ENCODE results near the gene ATG14.
"Not testable (repeated sequence)": the region's sequence is repeated elsewhere in the genome, so short reads cannot be mapped to it uniquely, and the experiment has no call there.

Gene ATG14

DNA sequence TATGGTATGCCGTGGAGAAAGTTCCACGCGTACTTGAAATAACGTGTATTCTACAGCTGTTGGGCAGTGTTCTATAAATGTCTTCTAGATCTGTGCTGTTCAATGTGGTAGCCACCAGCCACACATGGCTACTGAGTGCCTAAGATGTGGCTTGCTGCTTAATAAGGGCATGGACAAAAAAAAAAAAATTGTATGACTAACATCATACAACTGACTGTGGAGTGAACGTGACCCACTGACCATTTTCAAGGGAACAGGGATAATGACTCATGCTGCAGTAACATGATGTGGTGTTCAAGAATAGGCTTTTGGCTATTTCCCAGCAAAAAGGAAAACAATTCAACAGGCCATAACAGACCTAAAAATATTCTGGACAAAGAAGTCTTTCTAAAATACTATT lies 13.0 kb downstream of the ATG14 start:
- no peak for DNase-seq
- Mint-ChIP-seq H3K9me3 (no peaks in the 10 kb centered on the region), H3K4me3 (no peak overlapping the region), H3K27ac (no peak overlapping the region), H3K27me3 (no peaks in the 10 kb centered on the region), H3K4me1 (ENCODE audit: low read depth in 2 of 2) (peaks cover 2 to 6% of the 10 kb centered on the region in 2 donors), H3K36me3 (ENCODE audit: insufficient read depth) (peaks cover 21% of the 10 kb centered on the region)
- no peak for ATAC-seq (replicated peaks)

DNA sequence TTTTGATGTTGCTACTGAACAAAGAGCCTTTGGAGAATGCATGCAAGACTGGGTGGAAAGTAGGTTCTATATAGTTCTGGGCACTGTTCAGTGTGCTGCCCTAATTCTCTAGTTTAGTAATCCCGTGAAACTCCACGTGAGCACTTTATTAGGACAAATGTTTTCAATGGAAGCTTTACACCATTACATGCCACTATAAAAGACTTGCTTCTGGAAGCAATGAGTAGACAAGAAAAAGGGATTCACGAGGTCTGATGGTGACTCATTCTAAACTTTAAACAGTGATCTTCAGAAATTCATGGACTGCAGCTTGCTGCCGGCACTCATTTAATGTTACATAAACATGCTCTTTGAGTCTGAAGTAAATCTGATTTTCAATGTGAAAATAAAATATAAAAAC lies 22.3 kb downstream of the ATG14 start:
- H3K27ac Mint-ChIP-seq = no peak overlapping the region
- DNase-seq = no peak
- no peak overlapping the region for H3K4me3 Mint-ChIP-seq
- no peaks in the 10 kb centered on the region for H3K27me3 Mint-ChIP-seq
- no peak for ATAC-seq (replicated peaks)
- no peaks in the 10 kb centered on the region for H3K9me3 Mint-ChIP-seq
- peaks cover 7 to 12% of the 10 kb centered on the region in 2 donors for H3K4me1 Mint-ChIP-seq (ENCODE audit: low read depth in 2 of 2)
- H3K36me3 Mint-ChIP-seq (ENCODE audit: insufficient read depth) = peaks cover 48% of the 10 kb centered on the region

DNA sequence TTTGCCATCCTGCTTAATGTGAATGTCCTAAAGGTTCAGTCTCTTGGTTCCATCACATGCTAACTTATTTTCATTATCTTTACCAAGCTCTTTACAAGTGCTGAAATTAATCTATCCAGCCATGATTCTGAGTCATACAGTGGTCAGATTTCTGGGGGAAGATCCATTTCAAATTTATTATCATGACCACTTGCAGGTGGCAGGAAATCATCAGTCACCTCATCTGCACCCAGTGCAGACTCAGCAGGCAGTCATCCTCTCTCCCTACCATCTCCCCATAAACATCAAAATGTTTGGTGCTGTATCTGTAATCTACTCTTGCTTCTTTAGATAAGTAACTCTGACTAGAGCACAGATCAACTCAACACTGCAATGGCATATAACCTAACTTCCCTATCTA lies 23.5 kb downstream of the ATG14 start:
- DNase-seq = no peak
- Mint-ChIP-seq H3K27me3 (no peaks in the 10 kb centered on the region), H3K4me1 (ENCODE audit: low read depth in 2 of 2) (peaks cover 7 to 12% of the 10 kb centered on the region in 2 donors), H3K36me3 (ENCODE audit: insufficient read depth) (peaks cover 49% of the 10 kb centered on the region), H3K4me3 (no peak overlapping the region), H3K9me3 (no peaks in the 10 kb centered on the region), H3K27ac (peak overlapping the region; percentile 9 to 55)
- no peak for ATAC-seq (replicated peaks)

DNA sequence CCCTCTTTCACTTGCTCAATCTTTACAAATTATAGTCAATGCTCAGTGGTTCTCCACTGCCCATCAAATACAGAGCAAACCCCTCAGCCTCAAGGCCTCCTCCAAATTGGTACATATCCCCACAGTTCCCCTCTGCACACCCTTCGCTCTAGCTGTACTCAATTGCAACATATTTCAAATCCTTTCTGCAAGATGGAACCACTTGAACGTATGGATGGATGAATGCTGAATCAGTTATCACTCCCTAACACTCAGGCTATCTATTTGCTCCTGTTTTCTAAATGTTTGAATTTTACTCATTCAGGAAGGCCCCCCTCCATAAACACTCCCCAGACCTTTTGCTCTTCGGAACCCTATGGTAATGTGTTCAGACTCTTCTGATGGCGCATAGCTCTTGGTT lies 24.5 kb downstream of the ATG14 start:
- Mint-ChIP-seq H3K4me1 (ENCODE audit: low read depth in 2 of 2) (peaks cover 7 to 12% of the 10 kb centered on the region in 2 donors), H3K36me3 (ENCODE audit: insufficient read depth) (peaks cover 43% of the 10 kb centered on the region), H3K4me3 (no peak overlapping the region), H3K27ac (peak overlapping the region in 1 of 2 donors; percentile 9), H3K9me3 (no peaks in the 10 kb centered on the region), H3K27me3 (no peaks in the 10 kb centered on the region)
- DNase-seq = no peak
- ATAC-seq (replicated peaks) = no peak

DNA sequence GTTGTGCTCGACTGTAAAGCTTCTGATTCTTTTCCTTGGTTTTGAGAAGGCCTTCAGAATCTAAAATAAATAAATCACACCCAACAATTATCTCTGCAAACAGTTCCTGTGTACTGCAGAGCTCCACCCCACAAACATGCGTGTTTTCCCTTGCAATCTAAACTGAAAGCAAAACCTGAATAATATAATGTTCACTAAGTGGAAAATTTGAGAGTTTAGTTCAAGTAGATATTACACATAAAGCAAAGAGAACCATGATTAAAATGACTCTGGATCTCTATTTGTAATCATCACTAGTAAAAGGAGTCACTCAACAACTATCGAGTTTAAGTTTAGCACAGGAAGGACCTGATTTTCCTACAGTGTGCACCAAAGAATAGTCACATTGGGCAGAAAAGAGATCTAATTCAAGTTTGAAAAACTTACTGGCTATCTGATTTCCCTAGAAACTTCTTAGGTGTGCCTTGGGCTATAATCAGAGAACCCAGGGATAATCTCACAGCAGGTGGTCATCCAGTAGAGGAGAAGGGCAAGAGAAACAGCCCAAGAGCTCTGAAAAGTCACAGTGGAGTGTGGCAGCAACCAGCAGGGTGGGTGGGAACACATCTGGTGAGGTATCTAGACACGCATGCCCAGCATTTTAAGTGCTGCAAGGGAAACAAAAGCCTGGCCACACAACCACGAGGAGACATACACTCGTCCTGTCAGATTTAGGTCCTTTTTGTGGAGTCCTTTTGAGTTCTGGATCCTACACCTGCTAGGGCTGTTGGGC lies 25.4 kb downstream of the ATG14 start:
- H3K36me3 Mint-ChIP-seq (ENCODE audit: insufficient read depth) = peaks cover 45% of the 10 kb centered on the region

DNA sequence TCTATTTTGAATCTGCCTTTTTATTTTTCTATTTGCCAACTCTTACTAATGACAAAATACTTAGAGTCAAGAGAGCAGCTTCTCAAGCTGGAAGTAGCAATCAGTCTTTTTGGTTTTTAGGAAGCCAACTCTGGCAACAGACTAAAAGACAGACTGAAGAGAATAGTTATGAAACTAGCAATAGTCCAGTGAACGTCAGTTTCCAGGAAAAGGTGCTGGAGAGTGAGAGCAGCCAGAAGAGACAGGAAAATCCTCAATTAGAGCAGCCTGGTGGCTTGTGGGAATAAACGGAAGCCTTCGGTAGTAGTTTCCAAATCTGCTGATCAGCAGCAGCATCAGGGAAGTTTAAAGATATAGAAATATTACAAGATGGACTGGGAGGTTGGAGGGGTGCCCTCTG lies 27.1 kb downstream of the ATG14 start:
- Mint-ChIP-seq H3K4me1 (ENCODE audit: low read depth in 2 of 2) (peaks cover 7 to 12% of the 10 kb centered on the region in 2 donors), H3K27ac (peak overlapping the region in 1 of 2 donors; percentile 66)

More for the DNA sequence above, 25.4 kb downstream of the ATG14 start:
- Mint-ChIP-seq H3K4me3 (peak overlapping the region; percentile 23 to 49), H3K9me3 (no peaks in the 10 kb centered on the region), H3K27me3 (no peaks in the 10 kb centered on the region), H3K27ac (peak overlapping the region; percentile 9 to 77), H3K4me1 (ENCODE audit: low read depth in 2 of 2) (peaks cover 7 to 12% of the 10 kb centered on the region in 2 donors)
- ATAC-seq (replicated peaks) (peak; percentile 69), DNase-seq (no peak)

DNA sequence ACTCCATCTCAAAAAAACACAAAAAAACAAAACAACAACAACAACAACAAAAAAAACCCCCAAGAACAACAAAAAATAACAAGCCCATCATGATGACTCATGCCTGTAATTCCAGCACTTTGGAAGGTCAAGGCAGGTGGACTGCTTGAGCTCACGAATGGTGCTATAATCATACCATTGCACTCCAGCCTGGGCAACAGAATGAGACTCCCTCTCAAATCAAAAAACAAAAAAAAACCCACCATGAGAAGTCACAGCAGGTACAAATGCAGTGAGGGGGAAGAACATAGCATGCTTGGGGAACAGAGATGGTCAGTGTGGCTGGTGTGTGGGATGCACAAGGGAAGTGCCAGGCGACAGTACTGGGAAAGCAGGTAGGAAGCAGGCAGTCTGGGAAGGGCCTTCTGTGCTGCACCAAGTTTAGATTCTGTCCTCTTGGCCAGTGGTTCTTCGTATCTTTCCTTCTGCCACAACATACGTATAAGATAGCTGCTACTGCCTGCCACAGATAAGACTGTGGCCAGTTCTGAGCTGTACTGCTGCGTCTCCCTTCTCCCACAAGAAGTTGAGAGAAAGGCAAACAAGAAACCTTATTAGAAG lies 28.0 kb downstream of the ATG14 start:
- Mint-ChIP-seq H3K4me1 (ENCODE audit: low read depth in 2 of 2) (peaks cover 7 to 12% of the 10 kb centered on the region in 2 donors), H3K4me3 (no peak overlapping the region), H3K27ac (no peak overlapping the region), H3K36me3 (ENCODE audit: insufficient read depth) (peaks cover 47% of the 10 kb centered on the region), H3K9me3 (no peaks in the 10 kb centered on the region), H3K27me3 (no peaks in the 10 kb centered on the region)
- ATAC-seq (replicated peaks) (no peak), DNase-seq (no peak)

More for the DNA sequence above, 27.1 kb downstream of the ATG14 start:
- Mint-ChIP-seq H3K4me3 (no peak overlapping the region), H3K9me3 (no peaks in the 10 kb centered on the region), H3K36me3 (ENCODE audit: insufficient read depth) (peaks cover 49% of the 10 kb centered on the region), H3K27me3 (no peaks in the 10 kb centered on the region)
- DNase-seq (no peak), ATAC-seq (replicated peaks) (no peak)

DNA sequence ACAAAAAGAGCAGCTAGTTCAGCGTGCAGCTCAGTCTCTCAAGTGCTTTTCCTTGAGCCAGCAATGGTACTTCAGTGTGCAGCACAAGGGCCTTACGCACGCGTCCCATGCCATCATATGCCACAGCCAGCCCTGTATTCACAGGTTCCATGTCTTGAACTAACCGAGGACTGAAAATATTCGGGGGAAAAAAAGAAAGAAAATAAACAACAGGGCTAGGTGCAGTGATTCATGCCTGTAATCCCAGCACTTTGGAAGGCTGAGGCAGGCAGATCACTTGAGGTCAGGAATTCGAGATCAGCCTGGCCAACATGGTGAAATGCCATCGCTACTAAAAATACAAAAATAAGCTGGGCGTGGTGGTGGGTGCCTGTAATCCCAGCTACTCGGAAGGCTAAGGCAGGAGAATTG lies 28.6 kb downstream of the ATG14 start:
- Mint-ChIP-seq H3K4me1 (ENCODE audit: low read depth in 2 of 2) (peaks cover 7 to 12% of the 10 kb centered on the region in 2 donors), H3K36me3 (ENCODE audit: insufficient read depth) (peaks cover 46% of the 10 kb centered on the region)
- ATAC-seq (replicated peaks); H3K27ac Mint-ChIP-seq; H3K27me3 Mint-ChIP-seq; H3K9me3 Mint-ChIP-seq; DNase-seq; H3K4me3 Mint-ChIP-seq: not testable (repeated sequence)

DNA sequence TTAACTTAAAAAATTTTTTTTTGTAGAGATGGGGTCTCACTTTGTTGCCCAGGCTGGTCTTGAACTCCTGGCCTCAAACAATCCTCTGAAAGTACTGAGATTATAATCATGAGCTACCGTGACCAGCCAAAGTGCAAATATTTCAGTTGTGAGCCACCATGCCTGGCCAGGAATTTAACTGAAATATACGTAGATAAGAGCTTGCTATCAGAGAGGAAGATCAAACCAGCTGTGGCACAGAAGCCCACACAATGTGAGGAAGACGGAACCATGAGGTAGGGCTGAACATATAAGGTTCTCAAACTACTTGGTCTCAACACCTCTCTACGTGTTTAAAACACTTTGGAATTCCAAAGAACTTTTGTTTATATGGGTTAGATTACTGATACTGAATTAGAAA lies 29.1 kb downstream of the ATG14 start:
- H3K27ac Mint-ChIP-seq = no peak overlapping the region
- H3K27me3 Mint-ChIP-seq = no peaks in the 10 kb centered on the region
- H3K36me3 Mint-ChIP-seq (ENCODE audit: insufficient read depth) = peaks cover 48% of the 10 kb centered on the region
- DNase-seq (no peak), ATAC-seq (replicated peaks) (no peak)
- no peaks in the 10 kb centered on the region for H3K9me3 Mint-ChIP-seq
- peaks cover 7 to 12% of the 10 kb centered on the region in 2 donors for H3K4me1 Mint-ChIP-seq (ENCODE audit: low read depth in 2 of 2)
- H3K4me3 Mint-ChIP-seq = no peak overlapping the region

DNA sequence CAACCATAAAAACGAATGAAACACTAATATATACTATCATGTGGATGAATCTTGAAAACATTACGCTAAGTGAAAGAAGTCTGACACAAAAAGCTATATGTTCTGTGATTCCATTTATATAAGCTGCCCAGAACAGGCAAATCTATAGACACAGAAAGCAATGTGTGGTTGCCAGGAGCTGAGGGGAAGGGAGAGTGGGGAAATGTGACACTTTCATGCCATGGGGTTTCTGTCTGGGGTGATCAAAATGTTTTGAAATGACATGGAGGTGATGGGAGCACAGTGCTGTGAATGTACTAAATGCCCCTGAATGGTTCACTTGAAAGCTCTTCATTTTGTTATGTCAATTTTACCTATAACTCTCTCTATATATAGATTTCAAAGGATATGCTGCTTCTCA lies 30.1 kb downstream of the ATG14 start:
- peaks cover 57% of the 10 kb centered on the region for H3K36me3 Mint-ChIP-seq (ENCODE audit: insufficient read depth)
- DNase-seq (no peak), ATAC-seq (replicated peaks) (no peak)
- peak overlapping the region in 1 of 2 donors; percentile 26 for H3K27ac Mint-ChIP-seq
- H3K4me3 Mint-ChIP-seq = no peak overlapping the region
- H3K27me3 Mint-ChIP-seq = no peaks in the 10 kb centered on the region
- H3K4me1 Mint-ChIP-seq (ENCODE audit: low read depth in 2 of 2) = peaks cover 8% of the 10 kb centered on the region in 2 donors
- H3K9me3 Mint-ChIP-seq = no peaks in the 10 kb centered on the region

DNA sequence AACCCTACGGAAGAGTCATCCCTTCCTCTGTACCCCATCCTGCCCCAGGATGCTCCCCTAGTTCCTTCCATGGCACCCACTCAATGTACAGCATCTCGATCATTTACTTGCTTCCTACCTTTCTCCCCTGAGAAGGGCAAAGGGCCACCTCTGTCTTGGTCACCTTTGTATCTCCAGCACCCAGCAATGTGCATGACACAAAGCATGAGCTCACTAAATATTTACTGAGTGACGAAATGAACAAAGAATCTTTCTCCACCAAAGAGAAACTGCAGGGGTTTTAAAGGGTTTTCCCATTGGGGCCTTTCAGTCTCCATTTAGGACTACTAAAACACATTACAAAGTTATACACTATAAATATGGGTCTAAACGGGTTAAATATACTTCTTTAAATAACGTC lies 30.6 kb downstream of the ATG14 start:
- no peaks in the 10 kb centered on the region for H3K27me3 Mint-ChIP-seq
- peak overlapping the region in 1 of 2 donors; percentile 41 for H3K27ac Mint-ChIP-seq
- DNase-seq (no peak), ATAC-seq (replicated peaks) (no peak)
- no peak overlapping the region for H3K4me3 Mint-ChIP-seq
- peaks cover 57% of the 10 kb centered on the region for H3K36me3 Mint-ChIP-seq (ENCODE audit: insufficient read depth)
- no peaks in the 10 kb centered on the region for H3K9me3 Mint-ChIP-seq
- H3K4me1 Mint-ChIP-seq (ENCODE audit: low read depth in 2 of 2) = peaks cover 6 to 7% of the 10 kb centered on the region in 2 donors

DNA sequence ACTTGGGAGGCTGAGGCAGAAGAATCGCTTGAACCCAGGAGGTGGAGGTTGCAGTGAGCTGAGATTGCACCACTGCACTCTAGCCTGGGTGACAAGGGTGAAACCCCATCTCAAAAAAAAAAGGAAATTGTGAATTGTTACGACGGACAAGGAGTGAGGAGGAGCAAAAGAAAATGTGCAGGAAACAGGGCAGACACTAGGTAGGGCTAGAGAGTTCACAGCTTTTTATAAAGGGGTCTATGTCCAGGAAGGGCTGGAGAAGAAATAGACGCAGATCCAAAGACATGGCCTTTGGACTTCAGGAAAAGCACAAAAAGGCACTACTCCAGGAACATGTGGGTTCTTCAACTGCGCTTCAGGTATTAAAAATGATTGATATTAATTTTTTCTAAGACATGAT lies 34.4 kb downstream of the ATG14 start:
- H3K9me3 Mint-ChIP-seq = no peaks in the 10 kb centered on the region
- no peak overlapping the region for H3K4me3 Mint-ChIP-seq
- H3K4me1 Mint-ChIP-seq (ENCODE audit: low read depth in 2 of 2) = peaks cover 10 to 14% of the 10 kb centered on the region in 2 donors
- DNase-seq (no peak), ATAC-seq (replicated peaks) (no peak)
- peaks cover 57% of the 10 kb centered on the region for H3K36me3 Mint-ChIP-seq (ENCODE audit: insufficient read depth)
- peak overlapping the region in 1 of 2 donors; percentile 63 for H3K27ac Mint-ChIP-seq
- H3K27me3 Mint-ChIP-seq = no peaks in the 10 kb centered on the region

DNA sequence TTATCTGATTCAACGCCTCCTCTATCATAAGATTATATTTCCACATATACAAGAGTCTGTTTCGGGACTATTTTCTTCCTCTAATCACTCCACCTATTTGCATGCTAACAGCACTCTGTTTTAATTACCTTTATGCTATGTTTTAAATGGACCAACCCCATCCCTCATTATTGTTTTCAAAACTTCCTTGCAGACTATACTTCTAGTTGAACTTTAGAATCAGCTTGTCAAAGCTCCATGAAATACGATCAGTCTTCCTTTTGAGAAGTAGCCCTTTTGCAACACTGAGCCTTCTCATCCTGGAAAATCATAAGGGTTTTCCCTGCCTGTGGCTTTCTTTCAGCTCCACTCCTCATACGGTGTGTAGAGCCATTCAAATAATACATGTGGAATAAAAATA lies 36.9 kb downstream of the ATG14 start:
- Mint-ChIP-seq H3K4me3 (peak overlapping the region in 1 of 2 donors; percentile 37), H3K9me3 (no peaks in the 10 kb centered on the region), H3K36me3 (ENCODE audit: insufficient read depth) (peaks cover 36% of the 10 kb centered on the region), H3K4me1 (ENCODE audit: low read depth in 2 of 2) (peaks cover 14 to 15% of the 10 kb centered on the region in 2 donors), H3K27ac (peak overlapping the region; percentile 83 to 88), H3K27me3 (no peaks in the 10 kb centered on the region)
- ATAC-seq (replicated peaks) = no peak
- DNase-seq = no peak

Measured in effector memory CD8-positive, alpha-beta T cell (primary cell).